ENCODE results near the gene MAP2. TPM values are rescaled to one million over a fixed set of nuclear protein-coding genes. Genes with fewer than 3 reads are reported as not detected.

Gene MAP2
- total RNA-seq, 6 experiments from 2014 or later: 1.0 to 2.0 (median 1.6) TPM

DNA sequence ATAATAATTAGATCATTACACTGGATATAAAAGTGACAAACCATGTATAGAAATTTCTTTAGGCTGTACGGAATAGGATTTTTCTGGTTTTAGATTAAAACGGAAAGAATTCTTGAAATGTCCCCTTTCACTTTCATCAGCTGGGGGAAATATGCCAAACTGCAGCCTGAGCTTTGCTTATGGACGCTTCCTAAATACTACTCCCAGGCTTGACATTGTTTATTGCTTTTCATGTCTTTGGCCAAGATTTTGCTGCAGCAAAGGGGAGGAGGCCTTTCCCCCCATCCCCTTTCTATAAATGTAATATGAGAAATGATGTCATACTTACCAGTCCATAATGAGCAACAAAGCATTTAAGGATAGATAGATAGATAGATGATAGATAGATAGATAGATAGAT is 158.4 kb downstream of the MAP2 start:
- Mint-ChIP-seq H3K9me3 (no peaks in the 10 kb centered on the region), H3K27me3 (ENCODE audit: insufficient read depth) (no peaks in the 10 kb centered on the region; the same call in 1 of the 2 replicates), H3K36me3 (ENCODE audit: low read depth) (no peaks in the 10 kb centered on the region), H3K4me1 (ENCODE audit: low read depth) (peaks cover 9% of the 10 kb centered on the region; the same call in 1 of the 2 replicates), H3K27ac (no peak overlapping the region), H3K4me3 (no peak overlapping the region)
- TF ChIP-seq, protein P1, sequence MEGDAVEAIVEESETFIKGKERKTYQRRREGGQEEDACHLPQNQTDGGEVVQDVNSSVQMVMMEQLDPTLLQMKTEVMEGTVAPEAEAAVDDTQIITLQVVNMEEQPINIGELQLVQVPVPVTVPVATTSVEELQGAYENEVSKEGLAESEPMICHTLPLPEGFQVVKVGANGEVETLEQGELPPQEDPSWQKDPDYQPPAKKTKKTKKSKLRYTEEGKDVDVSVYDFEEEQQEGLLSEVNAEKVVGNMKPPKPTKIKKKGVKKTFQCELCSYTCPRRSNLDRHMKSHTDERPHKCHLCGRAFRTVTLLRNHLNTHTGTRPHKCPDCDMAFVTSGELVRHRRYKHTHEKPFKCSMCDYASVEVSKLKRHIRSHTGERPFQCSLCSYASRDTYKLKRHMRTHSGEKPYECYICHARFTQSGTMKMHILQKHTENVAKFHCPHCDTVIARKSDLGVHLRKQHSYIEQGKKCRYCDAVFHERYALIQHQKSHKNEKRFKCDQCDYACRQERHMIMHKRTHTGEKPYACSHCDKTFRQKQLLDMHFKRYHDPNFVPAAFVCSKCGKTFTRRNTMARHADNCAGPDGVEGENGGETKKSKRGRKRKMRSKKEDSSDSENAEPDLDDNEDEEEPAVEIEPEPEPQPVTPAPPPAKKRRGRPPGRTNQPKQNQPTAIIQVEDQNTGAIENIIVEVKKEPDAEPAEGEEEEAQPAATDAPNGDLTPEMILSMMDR (IDR thresholded peaks at IDR 0.05): no peak
- DNase-seq: no peak

DNA sequence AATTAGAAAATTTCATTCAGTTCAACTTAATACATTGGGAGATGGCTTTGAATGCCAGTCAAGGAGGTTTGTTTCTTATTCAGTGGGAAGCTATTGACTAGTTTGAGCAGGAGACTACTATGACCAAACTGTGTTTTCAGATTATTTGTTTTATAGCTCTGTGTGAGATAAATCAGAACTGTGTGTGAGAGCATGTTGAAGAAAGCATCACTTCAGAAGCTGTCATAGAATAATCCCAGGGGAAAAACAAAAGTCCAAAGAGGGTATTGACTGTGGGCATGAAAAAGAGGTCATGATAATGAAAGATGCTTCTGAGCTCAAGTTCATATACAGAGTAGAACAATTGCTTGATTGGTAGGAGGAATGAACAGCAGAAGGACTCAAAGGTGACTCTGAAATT is 160.6 kb downstream of the MAP2 start:
- Mint-ChIP-seq H3K4me3 (no peak overlapping the region), H3K27ac (no peak overlapping the region), H3K4me1 (ENCODE audit: low read depth) (peaks cover 4% of the 10 kb centered on the region; the same call in 1 of the 2 replicates), H3K9me3 (no peaks in the 10 kb centered on the region), H3K36me3 (ENCODE audit: low read depth) (no peaks in the 10 kb centered on the region), H3K27me3 (ENCODE audit: insufficient read depth) (no peaks in the 10 kb centered on the region; the same call in 1 of the 2 replicates)
- no peak for DNase-seq
- TF ChIP-seq, protein P1 (IDR thresholded peaks at IDR 0.05): no peak

DNA sequence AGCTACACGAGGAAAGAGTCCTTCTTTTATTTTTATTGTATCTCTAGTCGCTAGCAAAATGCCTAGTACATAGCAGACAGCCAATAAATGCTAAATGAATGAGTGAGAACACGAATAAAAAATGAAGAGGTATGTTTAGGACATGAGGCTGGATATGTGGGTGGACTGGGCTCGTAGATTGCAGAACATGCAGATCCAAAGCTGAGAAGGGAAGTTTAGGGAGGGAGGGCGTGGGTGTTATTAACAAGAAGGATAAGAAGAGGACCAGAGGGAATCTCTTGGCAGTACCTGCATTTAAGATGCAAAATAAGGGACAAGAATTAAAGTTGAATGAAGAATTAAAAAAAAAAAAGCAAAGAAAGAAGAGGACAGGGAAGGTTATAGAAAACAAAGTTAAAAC is 161.1 kb downstream of the MAP2 start:
- no peak for DNase-seq
- Mint-ChIP-seq H3K4me3 (no peak overlapping the region), H3K27ac (no peak overlapping the region), H3K9me3 (no peaks in the 10 kb centered on the region), H3K4me1 (ENCODE audit: low read depth) (no peaks in the 10 kb centered on the region; the same call in 1 of the 2 replicates), H3K36me3 (ENCODE audit: low read depth) (no peaks in the 10 kb centered on the region), H3K27me3 (ENCODE audit: insufficient read depth) (no peaks in the 10 kb centered on the region; the same call in 1 of the 2 replicates)
- TF ChIP-seq, protein P1 (IDR thresholded peaks at IDR 0.05): no peak

DNA sequence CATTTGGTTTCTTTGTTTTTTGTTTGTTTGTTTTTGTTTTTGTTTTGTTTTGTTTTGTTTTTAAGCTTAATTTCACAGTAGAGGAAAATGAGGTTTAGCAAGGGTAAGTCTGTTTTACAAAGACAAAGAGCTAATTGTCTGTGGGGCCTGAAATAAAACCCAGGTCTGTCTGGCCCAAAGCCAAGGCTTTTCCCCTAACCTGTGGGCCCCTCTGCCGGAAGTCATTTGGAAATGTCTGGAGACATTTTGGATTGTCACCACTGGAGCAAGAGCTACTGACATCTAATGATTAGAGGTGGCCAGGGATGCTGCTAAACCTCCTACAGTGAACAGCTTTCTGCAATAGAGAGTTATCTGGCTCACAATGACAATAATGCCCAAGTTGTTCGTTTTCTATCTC is 167.2 kb downstream of the MAP2 start:
- Mint-ChIP-seq H3K9me3 (no peaks in the 10 kb centered on the region), H3K27me3 (ENCODE audit: insufficient read depth) (no peaks in the 10 kb centered on the region), H3K27ac (no peak overlapping the region), H3K36me3 (ENCODE audit: low read depth) (no peaks in the 10 kb centered on the region), H3K4me3 (no peak overlapping the region), H3K4me1 (ENCODE audit: low read depth) (no peaks in the 10 kb centered on the region)
- no peak for DNase-seq
- TF ChIP-seq, protein P1 (IDR thresholded peaks at IDR 0.05): no peak

DNA sequence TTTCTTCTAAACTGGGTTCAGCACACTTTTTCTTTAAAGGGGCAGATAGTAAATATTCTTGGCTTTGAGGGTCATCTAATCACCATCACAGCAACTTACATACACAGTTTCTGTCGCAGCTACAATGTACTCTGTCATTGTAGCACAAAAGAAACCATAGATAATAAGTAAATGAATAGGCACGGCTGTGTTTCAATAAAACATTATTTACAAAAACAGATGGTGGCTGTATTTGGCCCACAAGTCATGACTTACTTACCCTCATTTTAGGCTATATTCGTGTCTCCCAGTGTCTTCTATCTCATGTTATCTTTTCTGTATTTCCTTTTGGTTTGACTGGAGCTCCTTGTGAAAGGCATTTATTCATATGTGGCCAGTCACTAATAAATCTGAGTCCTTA is 168.3 kb downstream of the MAP2 start:
- TF ChIP-seq, protein P1 (IDR thresholded peaks at IDR 0.05): no peak
- H3K4me1 Mint-ChIP-seq (ENCODE audit: low read depth): no peaks in the 10 kb centered on the region

DNA sequence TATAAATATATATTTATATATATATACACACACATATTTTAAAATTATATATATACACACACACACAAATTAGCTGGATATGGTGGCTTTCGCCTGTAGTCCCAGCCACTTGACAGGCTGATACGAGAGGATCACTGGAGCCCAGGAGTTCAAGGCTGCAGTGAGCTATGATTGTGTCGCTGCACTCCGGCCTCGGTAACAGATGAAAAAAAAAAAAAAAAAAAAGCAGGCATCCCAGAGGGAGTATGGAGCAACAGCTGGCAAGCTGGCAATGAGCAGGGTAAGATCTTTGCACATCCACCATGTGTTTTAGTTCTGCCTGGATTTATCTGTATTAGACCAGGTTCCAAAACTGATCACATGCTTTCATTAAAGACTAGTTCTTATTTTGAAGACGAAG is 170.1 kb downstream of the MAP2 start:
- no peaks in the 10 kb centered on the region for H3K9me3 Mint-ChIP-seq
- H3K4me1 Mint-ChIP-seq (ENCODE audit: low read depth): no peaks in the 10 kb centered on the region
- no peak overlapping the region for H3K27ac Mint-ChIP-seq

More for the DNA sequence above, 168.3 kb downstream of the MAP2 start:
- H3K9me3 Mint-ChIP-seq: no peaks in the 10 kb centered on the region
- no peaks in the 10 kb centered on the region for H3K36me3 Mint-ChIP-seq (ENCODE audit: low read depth)
- no peak overlapping the region for H3K27ac Mint-ChIP-seq
- no peaks in the 10 kb centered on the region for H3K27me3 Mint-ChIP-seq (ENCODE audit: insufficient read depth)
- H3K4me3 Mint-ChIP-seq: no peak overlapping the region
- DNase-seq: no peak

More for the DNA sequence above, 170.1 kb downstream of the MAP2 start:
- Mint-ChIP-seq H3K27me3 (ENCODE audit: insufficient read depth) (no peaks in the 10 kb centered on the region), H3K36me3 (ENCODE audit: low read depth) (no peaks in the 10 kb centered on the region), H3K4me3 (no peak overlapping the region)
- TF ChIP-seq, protein P1 (IDR thresholded peaks at IDR 0.05): no peak
- no peak for DNase-seq

Measured in HFFc6 (cell line).